Esophagus mucosa (tissue), 1 donor: Measurements from ENCODE around the gene RABGGTB. TPM values are rescaled to one million over a fixed set of nuclear protein-coding genes. Genes with fewer than 3 reads are reported as not detected.
"Not testable (repeated sequence)": the region's sequence is repeated elsewhere in the genome, so short reads cannot be mapped to it uniquely, and the experiment has no call there.

ENCODE experiments used
- ATAC-seq: fragments of 200-7000 bp; cut with Tn5 transposase; one replicate; pipeline ENCODE4 v1.9.1; 2020
- total RNA-seq: library from RNA; stranded (reverse); gene quantifications from one replicate; pipeline ENCODE4 v1.2.4, GENCODE V29; 2023
- donor health status: DM: yes; HTN: yes; CAD: no.

Gene RABGGTB
- 38.8 TPM for total RNA-seq

DNA sequence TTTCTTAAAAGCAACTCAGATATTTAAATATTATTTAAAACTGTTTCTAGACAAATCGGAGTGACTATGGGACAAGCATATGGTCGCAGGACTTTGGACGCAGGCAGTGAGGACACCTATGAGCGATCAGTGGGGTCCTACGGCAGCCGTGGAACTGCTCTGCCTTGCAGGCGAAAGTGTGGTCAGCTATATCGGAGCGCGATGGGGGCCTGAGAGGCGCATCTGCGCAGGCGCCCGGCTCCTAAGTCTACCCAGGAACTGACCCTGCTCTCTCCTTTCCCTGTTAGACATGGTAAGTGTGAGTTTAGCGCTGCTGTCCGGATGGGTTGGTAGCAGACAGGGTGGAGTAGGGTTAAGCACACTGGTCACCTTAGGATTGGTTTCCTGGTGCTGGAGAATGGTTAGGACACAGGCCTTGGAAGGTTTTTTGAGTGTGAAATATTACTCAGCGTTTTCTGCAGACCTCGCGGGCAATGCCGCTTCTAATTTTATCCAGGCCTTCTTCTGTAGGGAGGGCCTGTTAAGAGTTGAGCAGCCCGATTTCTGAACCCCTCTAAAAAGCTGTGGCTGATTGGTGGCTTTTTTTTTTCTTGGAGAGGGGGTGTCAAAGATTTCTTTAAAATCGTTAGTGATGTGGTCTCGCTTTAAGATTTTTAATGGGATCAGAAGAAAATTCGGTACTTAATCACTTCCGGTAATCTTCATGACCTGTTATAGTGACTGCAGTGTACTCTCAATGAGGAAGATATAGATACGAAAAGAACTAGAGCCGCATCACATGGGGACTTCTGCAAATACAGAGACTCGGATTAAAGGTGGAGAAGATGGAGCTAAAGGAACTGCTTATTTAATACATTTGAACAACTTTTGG lies at the start of gene RABGGTB:
Gene RABGGTB, plus strand, starts transcription at position 274 of the 871 bp plus-strand sequence. Its CDS starts 16 bp downstream, at position 290.
- peak; percentile 100 for ATAC-seq

- no peak for ATAC-seq
These were observed 43.9 kb upstream of the RABGGTB start for GRCh38 chr1:75742047-75742625.

GRCh38 chr1:75745276-75745675 lies 40.8 kb upstream of the RABGGTB start:
- ATAC-seq = peak; percentile 59

- ATAC-seq = not testable (repeated sequence)
These were observed 28.8 kb upstream of the RABGGTB start for GRCh38 chr1:75757210-75757609.

DNA sequence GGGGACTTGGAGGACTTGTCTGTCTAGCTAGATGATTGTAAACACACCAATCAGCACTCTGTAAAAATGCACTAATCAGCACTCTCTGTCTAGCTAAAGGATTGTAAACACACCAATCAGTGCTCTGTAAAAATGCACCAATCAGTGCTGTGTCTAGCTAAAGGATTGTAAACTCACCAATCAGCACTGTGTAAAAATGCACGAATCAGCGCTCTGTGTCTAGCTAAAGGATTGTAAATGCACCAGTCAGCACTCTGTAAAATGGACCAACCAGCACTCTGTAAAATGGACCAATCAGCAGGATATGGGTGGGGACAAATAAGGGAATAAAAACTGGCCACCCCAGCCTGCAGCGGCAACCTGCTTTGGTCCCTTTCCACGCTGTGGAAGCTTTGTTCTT lies 27.5 kb upstream of the RABGGTB start:
- ATAC-seq = not testable (repeated sequence)

DNA sequence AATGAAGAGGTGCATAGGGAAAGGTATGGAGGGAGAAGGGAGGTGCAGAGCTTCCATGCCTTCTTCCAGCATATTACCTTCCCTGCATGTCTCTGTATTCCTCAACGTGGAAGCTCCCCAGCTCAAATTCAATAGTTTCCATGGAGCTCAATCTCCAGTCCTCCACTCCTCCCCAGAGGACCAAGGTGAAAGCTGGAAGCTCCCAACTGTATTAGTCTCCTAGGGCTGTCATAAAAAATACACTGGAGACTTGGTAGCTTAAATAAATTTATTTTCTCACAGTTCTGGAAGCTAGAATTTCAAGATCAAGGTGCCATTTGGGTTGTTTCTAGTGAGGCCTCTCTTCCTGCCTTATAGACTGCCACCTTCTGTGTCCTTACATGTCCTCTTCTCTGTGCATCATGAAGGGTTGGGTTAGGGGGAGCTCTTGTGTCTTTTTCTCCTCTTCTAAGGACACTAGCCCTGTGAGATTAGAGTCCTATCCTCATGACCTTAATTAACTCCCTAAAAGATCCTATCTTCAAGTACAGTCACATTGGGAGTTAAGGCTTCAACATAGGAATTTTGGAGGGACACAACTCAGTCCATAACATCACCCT lies 21.9 kb upstream of the RABGGTB start:
- ATAC-seq = no peak

GRCh38 chr1:75765697-75766355 lies 20.2 kb upstream of the RABGGTB start:
- peak; percentile 81 for ATAC-seq

- ATAC-seq = no peak
These were observed 18.0 kb upstream of the RABGGTB start for GRCh38 chr1:75768016-75768415.

DNA sequence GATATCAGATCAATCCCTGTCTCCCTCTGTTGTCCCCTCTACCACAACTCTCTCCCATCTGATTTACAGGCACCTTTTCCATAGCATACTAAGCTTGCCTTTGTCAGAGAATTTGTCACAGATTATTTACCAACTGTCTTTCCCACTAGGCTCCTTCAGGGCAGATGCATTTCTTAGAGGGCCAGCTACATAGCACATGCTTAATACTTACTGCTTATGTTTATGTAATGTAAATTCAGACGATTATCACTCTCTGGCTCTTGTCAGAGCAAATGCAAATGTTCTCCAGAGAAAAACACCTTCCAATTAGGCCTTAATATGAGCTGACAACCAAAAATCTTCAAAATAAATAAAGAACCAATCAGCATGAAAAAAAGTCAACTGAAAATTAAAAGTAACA lies 15.3 kb upstream of the RABGGTB start:
- no peak for ATAC-seq

GRCh38 chr1:75771978-75772377 lies 14.1 kb upstream of the RABGGTB start:
- ATAC-seq = no peak

DNA sequence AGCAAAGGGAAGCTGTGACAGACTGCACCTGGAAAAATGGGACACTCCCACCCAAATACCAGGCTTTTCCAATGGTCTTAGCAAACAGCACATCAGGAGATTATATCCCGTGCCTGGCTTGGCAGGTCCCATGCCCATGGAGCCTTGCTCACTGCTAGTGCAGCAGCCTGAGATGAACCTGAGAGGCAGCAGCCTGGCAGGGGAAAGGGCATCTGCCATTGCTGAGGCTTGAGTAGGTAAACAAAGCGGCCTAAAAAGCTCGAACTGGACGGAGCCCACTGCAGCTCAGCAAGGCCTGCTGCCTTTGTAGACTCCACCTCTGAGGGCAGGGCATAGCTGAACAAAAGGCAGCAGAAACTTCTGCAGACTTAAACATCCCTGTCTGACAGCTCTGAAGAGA lies 8.2 kb upstream of the RABGGTB start:
- ATAC-seq = not testable (repeated sequence)

GRCh38 chr1:75778694-75779093 lies 7.4 kb upstream of the RABGGTB start:
- not testable (repeated sequence) for ATAC-seq

GRCh38 chr1:75780183-75780582 lies 5.9 kb upstream of the RABGGTB start:
- not testable (repeated sequence) for ATAC-seq

GRCh38 chr1:75783920-75784319 lies 2.1 kb upstream of the RABGGTB start:
- not testable (repeated sequence) for ATAC-seq

- peak; percentile 2 for ATAC-seq
These were observed 605 bp upstream of the RABGGTB start for GRCh38 chr1:75785320-75785982.

GRCh38 chr1:75786901-75787493 lies 941 bp downstream of the RABGGTB start:
- ATAC-seq = no peak

GRCh38 chr1:75787524-75787923 lies 1.5 kb downstream of the RABGGTB start:
- no peak for ATAC-seq

DNA sequence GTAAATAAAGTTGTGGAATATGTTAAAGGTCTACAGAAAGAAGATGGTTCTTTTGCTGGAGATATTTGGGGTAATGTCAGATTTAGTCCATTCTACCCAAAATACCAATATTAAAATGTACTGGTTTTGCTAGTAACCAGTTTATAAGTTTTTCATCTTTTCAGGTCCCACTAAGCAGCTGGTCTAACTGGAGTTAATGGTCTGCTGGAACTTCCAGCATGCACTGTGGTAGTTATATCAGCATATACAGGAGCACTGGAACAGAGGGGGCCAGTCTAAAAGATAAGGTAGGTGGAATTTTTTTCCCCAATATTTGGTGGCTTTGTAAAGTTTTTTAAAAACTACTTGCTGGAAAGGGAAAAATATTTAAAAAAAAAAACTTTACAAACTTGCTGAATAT lies 3.9 kb downstream of the RABGGTB start:
- no peak for ATAC-seq

- ATAC-seq = no peak
These were observed 5.0 kb downstream of the RABGGTB start for GRCh38 chr1:75791022-75791421.

DNA sequence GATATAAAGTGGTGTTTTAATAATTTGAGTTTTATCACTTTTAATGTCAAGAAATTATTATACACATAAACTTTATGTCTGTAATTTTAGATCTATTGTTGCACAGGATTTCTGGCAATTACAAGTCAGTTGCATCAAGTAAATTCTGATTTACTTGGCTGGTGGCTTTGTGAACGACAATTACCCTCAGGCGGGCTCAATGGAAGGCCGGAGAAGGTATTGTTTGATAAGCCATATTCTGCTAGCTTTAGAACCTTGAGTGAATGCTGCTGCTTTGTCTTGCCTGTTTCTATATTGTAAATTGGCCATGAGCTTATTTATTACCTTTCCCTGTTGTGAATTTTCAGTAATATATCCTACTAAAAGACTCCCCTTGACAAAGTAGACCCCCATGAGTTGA lies 6.0 kb downstream of the RABGGTB start:
- no peak for ATAC-seq

GRCh38 chr1:75794382-75794781 lies 8.3 kb downstream of the RABGGTB start:
- peak; percentile 26 for ATAC-seq

- ATAC-seq = no peak
These were observed 9.7 kb downstream of the RABGGTB start for GRCh38 chr1:75795703-75796193.
